ENCODE measurements around the gene LILRA5.
A peak's percentile ranks its signal among the peaks of the same experiment; 100 is the strongest.
"Not testable (repeated sequence)": the region's sequence is repeated elsewhere in the genome, so short reads cannot be mapped to it uniquely, and the experiment has no call there.

Gene LILRA5

GRCh38 chr19:54273821-54274220 lies 39.1 kb downstream of the LILRA5 start:
- no peak for DNase-seq (ENCODE audit: low spot score)

DNA sequence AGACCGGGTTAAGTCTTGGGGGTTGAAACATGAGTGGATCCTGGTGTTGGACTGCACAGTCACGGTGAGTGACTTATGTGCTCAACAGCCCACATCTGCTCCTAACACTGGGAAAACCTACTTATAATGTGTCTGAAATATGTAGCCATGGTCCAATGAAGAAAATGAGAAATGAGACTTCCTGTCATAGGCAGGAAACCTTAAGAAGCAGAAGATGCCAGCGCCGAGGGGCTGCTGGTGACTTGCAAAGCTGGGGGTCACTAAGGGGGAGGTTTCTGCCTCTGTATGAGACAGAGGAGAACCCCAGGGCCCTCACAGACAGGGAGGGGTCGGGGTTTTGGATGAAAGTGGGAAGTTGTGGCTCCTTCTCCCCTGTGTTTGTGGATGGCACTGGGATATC lies 40.8 kb downstream of the LILRA5 start:
- not testable (repeated sequence) for DNase-seq (ENCODE audit: low spot score)

DNA sequence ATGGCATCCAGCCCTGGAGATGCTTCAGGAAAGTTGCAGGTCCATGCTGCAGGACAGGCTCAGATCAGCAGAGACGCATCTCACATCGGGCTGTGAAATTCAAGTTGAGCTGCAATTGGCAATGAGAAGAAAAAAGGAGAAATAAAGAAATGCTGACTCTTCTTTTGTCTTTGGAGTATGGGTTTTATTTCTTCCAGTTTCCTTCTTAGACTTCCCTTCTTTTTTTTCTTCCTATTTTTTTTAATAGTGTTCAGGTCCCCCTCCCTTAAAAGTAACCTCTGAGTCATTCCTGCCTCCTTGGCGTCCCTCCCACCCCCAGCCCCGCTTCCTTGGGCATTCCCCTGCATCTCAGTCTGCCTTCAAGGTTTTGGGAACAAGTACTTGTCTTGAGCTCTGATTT lies 41.4 kb downstream of the LILRA5 start:
- not testable (repeated sequence) for DNase-seq (ENCODE audit: low spot score)

DNA sequence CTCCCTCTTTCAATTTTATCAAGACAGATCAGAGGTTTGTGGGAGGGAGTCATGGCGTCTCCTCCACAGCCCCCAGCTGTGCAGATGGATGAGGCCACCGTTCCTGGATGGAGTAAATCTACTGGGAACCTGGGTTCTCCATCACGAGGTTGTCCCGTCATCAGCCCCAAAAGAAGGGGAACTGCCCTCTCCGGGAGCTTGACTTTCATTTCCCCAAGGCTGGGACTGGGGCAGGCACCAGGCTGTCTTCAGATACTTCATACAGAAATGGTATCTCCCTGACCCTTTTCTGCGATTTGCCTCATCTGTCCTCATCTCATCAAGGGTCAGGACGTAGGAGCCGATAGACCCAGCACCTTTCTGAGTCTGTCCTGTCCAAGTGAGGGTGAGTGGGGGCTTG lies 41.9 kb downstream of the LILRA5 start:
- DNase-seq (ENCODE audit: low spot score), result no peak

DNA sequence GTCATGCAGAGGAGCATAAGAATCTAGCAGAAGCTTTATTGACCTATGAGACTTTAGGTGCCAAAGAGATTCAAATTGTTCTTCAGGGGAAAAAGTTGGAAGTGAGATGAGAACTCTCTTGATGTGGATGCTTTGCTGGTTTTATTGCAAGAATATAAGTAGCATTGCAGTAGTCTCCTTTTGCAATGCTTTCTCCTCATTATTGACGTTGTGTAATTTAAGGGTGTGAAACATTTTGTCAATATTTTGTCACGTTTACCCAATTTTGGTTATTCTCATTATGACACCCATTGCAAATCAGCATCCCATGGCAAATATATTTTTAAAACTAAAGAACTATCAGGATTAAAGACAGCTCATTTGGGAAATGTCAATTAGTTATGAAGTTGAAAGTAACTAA lies 44.0 kb downstream of the LILRA5 start:
- DNase-seq (ENCODE audit: low spot score), result no peak

DNA sequence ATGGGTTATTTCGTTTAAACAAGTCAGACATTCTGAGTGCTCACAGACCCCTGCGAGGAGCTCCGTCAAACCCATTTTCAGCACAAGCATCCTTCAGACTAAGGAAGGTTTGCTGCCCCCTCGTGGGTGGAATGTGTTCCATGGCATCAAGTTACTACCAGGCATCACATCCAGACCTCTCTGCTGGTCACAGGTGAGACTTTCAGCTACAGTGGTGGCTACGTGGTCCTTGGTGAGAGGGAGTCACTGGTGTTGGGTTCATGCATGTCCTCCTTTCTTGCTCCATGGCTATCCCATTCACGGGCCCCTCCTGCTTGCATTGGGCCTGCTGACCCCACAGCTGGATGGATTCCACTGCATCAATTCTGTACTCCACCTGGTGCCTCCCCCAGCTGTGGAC lies 46.8 kb downstream of the LILRA5 start:
- DNase-seq (ENCODE audit: low spot score), result peak; percentile 63

- DNase-seq (ENCODE audit: low spot score), result no peak
Measured at GRCh38 chr19:54262470-54262869, 50.5 kb downstream of the LILRA5 start.

DNA sequence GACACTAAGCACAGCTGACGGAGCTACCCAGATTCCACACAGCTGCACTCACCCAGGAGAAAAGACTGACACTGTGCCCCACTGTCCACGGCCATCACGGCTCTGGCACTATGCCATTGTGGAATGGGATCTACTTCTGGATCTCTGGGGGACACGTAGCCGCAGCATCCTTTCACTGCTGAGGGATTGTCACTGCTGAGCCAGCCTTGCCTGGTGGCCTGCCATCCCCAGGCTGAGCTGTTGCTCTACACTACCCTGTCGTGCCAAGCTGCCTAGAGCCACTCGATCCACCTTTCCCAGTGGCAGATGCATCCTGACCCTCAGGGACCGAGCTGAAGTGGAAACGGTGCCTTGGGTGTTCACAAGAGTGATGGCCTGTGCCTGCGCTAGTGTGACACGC lies 50.9 kb downstream of the LILRA5 start:
- no peak for DNase-seq (ENCODE audit: low spot score)

DNA sequence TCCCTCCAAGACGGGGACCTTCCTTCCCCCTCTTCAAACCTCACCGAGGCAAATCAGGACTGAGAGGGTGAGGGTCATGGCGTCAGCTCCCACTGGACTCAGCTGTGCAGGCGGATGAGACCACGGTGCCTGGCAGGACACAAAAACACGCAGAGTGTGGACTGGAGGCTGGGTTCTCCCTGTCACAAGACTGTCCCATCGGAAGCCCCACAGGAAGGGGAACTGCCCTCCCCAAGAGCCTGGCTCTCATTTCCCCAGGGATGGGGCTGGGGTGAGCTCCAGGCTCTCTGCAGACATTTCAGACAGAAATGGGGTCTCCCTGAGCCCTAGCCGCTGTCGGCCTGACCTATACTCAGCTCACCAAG lies 55.9 kb downstream of the LILRA5 start, which contains the start of gene LILRB5:
TSS of gene LILRB5 (minus strand) at position 158 of the 365 bp plus-strand sequence. CDS start at position 78, 80 bp downstream.
- no peak for DNase-seq (ENCODE audit: low spot score)
